GOT3 (cell line): Measurements from ENCODE around the gene TTLL4.

ENCODE experiments used
- DNase-seq: peaks from one replicate; lab custom pipeline; 2025; ENCODE audit warnings: mixed read lengths; lab: John Stamatoyannopoulos, UW

Gene TTLL4

GRCh38 chr2:218717262-218717661, 6.6 kb downstream of the TTLL4 start:
- no peak for DNase-seq

DNA sequence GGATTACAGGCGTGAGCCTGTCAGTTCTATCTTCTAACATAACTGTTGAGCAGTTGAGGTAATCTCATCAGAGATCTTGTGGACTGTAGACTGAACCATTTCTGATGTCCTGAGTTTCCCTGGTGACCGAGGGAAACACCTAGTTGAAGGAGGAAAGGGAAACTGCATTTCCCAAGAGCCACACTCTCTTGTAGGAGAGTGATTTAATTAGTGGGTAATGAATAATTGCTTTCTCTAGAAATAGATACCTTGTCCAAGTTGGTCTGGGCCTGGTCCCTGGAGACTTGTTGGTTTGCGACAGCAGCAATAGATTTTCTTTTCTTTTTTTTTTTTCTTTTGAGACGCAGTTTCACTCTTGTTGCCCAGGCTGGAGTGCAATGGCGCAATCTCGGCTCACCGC, 7.4 kb downstream of the TTLL4 start:
- DNase-seq = no peak

DNA sequence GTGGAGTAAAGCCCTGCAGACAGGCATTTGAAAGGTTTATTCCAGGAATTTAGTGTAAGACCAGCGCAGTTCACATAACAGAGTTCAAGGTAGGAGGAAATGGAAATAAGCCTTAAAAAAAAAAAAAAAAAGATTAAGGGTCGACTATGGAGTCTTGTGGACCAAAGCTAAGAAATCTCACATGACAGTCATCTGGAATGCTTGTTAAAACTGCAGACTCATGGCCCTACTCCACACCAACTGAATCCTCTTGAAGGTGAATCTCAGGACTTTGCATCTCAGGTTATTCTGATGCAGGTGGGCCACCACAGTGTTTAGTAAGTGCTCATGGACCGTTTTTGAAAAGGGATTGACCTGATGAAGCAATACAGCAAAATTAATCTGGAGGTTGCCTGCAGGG, 8.8 kb downstream of the TTLL4 start:
- DNase-seq = no peak

DNA sequence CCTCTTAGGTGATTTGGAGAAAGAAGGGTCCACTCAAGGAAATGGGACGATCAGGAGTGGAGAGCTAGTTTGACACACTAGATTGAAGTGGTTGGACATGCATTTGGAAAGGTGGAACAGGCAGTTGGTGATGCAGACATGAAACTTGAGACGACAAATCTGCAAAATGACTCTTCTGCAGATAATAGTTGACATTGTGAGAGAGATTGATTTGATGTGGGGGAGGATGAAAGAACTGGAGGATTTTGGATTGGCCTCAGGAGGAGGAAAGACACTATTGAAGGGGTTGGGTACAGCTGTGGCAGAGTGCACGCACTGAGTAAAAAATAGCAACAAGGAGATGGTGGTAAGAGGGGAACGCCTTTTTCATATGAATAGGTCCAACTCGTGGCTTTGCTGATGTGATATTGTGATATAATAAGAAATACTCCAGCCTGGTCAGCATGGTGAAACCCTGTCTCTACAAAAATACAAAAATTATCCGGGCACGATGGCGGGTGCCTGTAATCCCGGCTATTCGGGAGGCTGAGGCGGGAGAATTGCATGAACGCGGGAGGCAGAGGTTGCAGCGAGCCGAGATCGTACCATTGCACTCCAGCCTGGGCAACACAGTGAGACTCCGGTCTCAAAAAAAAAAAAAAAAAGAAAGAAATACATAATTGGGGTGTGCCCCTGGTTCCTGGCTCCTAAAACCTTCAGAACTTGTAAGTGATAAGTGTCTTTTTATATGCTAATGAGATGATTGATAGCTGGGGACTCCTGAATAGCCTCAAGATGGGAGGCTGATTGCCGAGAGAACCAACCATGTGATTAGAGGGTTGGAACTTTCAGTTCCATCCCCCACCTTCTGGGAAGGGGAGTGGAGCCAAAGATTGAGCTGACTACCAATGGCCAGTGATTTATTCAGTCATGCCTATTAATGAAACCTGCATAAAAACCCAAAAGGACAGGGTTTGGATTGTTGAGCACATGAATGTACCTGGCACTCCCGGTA, 9.7 kb downstream of the TTLL4 start:
- no peak for DNase-seq

DNA sequence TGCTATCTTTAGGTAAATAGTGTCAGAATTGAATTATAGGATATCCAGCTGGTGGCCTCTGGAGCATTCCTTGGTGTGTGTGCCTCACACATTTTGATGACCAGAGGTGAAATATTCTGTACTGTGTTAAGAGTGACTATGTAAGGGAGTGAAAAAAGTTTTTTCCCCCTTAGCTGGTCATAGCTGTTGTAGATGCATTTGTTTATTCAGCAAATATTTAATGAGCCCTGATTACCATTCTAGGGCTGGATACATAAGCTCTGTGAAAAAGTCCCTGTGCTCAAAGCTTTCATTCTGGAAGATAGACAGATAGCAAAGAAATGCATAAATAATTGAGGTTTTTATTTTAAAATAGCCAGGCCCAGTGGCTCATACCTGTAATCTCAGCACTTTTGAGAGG, 10.9 kb downstream of the TTLL4 start:
- DNase-seq = no peak

DNA sequence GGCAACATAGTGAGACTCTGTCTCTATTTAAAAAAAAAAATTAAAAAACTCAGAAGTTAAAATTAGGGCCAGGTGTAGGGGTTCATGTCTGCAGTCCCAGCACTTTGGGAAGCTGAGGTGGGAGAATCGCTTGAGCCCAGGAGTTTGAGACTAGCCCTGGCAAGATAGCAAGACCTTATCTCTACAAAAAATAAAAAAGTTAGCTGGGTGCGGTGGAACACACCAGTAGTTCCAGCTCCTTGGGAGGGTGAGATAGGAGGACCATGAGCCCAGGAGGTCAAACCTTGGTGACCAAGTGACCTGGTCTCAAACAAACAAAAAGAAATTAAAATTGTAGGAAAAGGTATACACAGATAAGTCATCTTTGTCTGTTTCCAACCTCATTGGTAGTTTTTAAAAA, 11.3 kb downstream of the TTLL4 start:
- no peak for DNase-seq

GRCh38 chr2:218722419-218722818, 11.8 kb downstream of the TTLL4 start:
- DNase-seq = no peak

GRCh38 chr2:218722876-218723785, 12.5 kb downstream of the TTLL4 start:
- no peak for DNase-seq

GRCh38 chr2:218726004-218726574, 15.5 kb downstream of the TTLL4 start:
- DNase-seq = no peak

- no peak for DNase-seq
Observed at GRCh38 chr2:218727502-218728165, 17.0 kb downstream of the TTLL4 start.

GRCh38 chr2:218729640-218730039, 19.0 kb downstream of the TTLL4 start:
- no peak for DNase-seq

- DNase-seq = no peak
Observed at GRCh38 chr2:218732052-218732760, 21.6 kb downstream of the TTLL4 start.

GRCh38 chr2:218732761-218733158, 22.1 kb downstream of the TTLL4 start:
- no peak for DNase-seq

- no peak for DNase-seq
Observed at GRCh38 chr2:218733171-218734021, 22.8 kb downstream of the TTLL4 start.

DNA sequence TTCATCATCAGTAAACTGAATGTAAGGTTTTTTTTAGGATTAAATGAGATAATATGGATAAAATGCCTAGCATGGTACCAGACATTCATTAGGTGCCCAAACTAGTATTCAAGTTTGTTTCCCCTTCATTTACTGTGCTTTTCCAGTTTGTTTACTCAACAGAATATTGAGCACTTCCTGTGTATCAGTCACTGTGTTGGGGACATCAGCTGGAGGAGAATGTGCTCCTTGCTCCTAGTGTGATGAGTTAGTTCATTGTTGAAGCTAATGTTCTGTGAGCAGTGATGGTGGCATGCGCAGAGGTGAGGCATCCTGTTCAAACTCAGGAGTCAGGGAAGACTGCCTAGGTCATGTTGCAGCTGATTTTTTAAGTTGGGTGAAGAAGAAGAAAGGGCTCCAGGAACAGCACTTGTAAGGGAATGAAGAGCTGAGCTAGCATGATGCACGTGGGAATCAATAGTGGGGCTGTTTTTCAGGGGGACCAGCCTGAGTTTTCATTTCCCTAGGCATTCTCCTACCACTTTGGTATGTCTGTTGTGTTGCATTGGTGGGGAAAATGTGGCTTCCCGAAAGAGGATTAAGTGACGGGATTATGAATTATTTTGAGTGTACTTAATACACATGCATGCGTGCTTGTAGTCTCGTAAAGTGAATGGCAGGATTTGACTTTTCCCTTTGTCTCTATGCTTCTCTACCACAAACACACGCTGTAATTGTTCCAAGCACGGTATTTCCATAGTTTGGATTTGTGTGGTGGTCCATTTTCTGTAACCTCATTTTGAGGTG, 23.7 kb downstream of the TTLL4 start:
- no peak for DNase-seq

DNA sequence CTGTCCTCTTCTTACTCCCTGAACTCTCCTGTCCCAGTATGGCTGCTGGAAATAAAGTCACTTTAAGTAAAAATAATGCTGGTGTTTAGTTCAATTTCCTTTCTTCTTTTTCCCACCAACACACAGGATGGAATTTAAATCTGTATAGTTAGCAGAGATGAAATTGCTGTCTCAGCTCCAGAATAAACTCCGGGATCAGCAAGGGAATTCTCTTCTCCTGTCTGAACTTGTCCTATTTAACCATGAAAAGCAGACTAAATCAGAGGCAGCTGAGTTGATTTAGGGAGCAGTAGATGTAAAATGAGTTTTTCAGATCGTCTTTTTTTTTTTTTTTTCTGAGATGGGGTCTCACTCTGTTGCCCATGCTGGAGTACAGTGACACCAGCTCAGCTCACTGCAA, 25.9 kb downstream of the TTLL4 start:
- no peak for DNase-seq

- no peak for DNase-seq
Observed at GRCh38 chr2:218743068-218743467, 32.4 kb downstream of the TTLL4 start.

GRCh38 chr2:218744615-218745014, 34.0 kb downstream of the TTLL4 start:
- DNase-seq = no peak

DNA sequence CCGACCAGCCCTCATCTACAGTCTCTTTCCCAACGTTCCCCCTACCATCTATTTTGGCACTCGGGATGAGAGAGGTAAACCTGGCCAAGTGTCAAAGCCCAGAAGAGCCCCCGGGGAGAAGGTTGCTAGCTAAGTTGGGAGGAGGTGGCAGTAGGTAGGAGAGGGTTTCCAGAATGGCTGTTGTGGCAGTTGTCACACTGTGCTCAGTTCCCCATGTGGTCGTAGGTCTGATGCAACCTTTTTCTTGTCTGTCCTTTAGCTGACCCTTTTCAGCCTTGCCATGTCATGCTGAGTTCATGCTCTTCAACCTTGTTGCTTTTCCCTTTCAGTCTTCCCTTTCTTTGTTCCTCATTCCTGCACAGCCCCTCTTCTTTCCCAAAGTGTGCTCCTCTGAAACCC, 34.5 kb downstream of the TTLL4 start:
- DNase-seq = no peak
